A204.1 (cell line): ENCODE data around the gene CRYBG3.

ENCODE experiments used
- FAIRE-seq: peaks from 2 replicates; lab custom pipeline; 2012; peaks lifted over from hg19 to GRCh38; lab: Jason Lieb, UNC

CRYBG3 gene

DNA sequence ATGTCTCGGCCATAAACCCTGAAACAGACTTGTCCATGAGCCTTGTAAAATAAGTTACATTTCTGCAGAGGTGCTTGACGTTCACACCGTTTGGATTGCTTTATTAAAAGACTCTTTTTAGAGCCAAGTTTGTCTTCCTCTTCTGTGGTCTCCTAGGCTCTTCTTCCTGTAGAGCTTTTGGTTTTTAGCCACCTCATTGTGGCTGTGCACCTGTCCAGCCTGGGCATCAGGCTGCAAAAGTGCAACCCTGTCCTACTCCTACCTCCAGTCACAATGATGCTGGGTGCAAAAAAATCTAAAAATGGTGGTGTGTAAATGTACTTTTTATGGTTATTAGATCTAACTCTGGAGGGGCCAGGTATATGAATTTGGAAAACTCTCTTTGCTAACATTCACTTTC lies 153.2 kb downstream of the CRYBG3 start:
- no peak for FAIRE-seq

- FAIRE-seq: no peak
Observed at GRCh38 chr3:97975466-97975865, 153.7 kb downstream of the CRYBG3 start.

DNA sequence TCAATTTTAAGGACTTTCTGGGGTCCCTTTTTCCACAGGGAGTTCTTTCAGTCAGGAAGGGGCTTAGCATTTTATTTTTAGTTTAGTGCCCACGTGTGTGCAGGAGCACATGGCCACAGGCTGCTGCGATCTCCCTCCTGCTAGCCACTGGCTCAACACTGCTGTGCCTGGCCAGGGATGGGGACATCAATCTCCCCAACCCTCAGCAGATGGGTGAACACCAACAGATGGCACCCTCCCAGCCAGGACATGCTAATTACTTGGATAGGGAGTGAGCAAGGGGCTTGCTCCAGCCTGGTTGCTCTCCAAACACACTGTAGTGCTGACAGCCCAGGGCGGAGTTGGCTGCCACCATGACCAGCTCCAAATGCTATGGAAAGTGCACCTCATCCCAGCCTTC lies 157.8 kb downstream of the CRYBG3 start:
- no peak for FAIRE-seq

DNA sequence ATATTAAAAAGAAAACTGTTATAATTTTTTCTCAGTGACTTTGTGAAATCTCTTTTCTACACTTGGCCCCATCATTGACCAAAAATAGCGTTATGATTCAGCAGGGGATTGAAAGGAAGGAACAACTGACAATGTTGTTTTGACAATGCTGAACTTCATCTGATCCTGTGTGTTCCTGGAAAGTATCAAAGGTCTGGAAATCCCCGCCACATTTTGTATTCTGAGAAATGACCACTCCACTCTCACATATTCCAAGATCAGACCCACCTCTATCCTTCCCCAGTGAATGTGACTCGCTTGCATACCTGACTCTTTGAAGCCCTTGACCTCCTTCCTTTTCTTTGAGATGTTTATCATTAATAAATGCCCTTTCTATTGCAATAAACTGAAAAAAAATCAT lies 160.1 kb downstream of the CRYBG3 start:
- FAIRE-seq: no peak

DNA sequence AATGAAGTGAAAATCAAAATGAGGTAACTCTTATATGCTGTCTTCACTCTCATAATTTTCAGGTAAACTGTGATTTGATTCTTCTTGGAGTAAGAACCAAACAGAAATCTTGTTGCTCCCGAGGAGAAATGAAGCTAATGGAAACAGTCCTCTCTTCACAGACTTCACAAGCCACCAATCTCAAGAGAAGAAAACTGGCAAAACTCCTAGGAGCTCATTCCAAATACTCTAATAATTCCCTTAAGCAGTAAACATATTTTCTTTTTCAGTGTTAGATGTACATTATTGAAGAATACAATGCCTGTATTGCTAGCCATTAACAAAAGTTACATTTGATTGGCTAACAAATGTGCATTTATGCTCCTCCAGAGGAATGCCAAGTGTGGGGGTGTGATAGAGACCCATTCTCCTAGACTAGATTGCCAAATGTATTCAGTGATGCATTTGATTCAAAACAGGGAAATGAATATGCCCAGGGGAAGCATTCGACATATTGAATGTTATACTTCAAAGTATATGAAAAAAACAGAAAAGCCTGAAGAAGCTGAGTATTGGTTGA lies 162.2 kb downstream of the CRYBG3 start:
- FAIRE-seq: no peak

- no peak for FAIRE-seq
Observed at GRCh38 chr3:97987306-97987705, 165.5 kb downstream of the CRYBG3 start.

GRCh38 chr3:97988784-97989568 lies 167.2 kb downstream of the CRYBG3 start:
- FAIRE-seq: no peak

DNA sequence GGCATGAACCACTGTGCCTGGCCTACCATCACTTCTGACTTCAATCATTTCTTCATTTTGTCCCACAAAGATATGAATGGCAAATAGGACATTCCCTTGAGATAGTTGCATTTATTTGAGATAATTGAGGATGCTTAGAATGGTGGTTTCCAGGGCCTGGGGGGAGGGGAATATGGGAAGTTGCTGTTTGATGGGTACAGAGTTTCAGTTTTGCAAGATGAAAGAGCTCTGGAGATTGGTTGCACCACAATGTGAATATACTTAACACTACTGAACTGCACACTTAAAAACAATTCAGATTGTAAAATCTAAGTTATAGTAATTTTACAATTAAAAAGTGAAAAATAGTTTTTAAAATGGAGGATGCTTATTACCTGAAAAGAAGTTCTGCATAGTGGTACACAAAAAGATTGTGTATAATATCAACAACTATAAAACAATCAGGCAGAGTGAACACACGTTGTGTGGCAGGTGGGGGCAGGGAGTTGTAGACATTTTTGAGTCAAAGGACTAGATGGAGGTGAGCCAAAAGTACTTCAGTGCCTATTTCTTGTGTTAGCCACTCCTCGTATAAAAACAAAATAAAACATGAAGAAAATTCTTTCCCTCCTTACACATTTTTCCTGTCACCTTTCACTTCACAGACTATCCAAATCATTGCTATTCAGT lies 168.9 kb downstream of the CRYBG3 start:
- FAIRE-seq: no peak

DNA sequence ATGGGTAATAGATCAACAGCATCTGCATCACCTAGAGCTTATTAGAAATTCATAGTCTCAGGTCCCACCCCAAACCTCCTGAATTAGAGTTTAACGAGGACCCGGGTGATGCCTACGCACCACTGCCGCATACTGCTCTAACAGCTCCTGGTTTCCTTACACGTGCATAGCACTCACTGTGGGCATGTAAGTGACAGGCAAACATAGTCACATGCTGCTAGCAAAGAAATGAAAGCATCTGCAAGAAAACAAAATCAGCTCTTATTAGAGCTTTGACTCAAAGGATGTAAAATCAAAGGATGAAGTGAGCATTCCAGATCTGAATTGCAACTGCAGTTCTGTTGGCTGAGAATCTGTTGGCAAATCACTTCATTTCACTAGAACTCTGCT lies 169.5 kb downstream of the CRYBG3 start:
- no peak for FAIRE-seq

GRCh38 chr3:97992547-97993173 lies 170.8 kb downstream of the CRYBG3 start:
- FAIRE-seq: no peak

- no peak for FAIRE-seq
Observed at GRCh38 chr3:97993526-97993925, 171.7 kb downstream of the CRYBG3 start.

DNA sequence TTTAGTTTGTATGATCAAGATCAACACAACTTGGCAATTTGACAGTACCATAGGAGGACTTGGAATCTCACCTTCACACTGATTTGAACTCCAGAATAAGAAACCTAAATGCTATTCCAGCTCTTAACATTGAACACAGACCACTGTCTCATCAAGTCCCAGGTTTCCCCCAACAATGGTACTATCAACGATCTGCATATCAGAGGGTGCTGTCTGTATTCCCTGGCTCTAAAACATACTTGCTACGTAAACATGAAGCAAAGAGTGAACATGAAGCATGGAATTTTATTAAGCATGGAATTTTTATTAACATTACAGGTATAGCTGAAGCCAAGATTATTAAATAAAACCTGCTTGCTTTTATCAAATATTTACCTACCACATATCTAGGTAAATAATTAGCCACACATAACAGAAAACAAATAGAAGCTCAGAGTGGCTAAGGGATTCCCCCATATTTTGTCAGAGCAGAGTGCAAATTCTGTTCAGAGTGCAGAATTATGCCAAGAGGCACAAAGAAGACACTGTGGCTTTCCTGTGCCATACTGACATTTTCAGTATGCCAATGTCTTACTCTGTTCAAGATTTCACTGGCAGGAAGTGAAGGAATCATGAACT lies 172.6 kb downstream of the CRYBG3 start:
- no peak for FAIRE-seq
